ENCODE measurements around the gene HSPBAP1. TPM values are rescaled to one million over a fixed set of nuclear protein-coding genes. Genes with fewer than 3 reads are reported as not detected.
"Not testable (repeated sequence)": the region's sequence is repeated elsewhere in the genome, so short reads cannot be mapped to it uniquely, and the experiment has no call there.

HSPBAP1 gene
- total RNA-seq, 3 donors from 2014 or later (not counting 1 experiment from before 2014, with no cell fraction given) = 19.7 to 24.7 (median 23.4) TPM

GRCh38 chr3:122745369-122746021 is 48.1 kb downstream of the HSPBAP1 start:
- H3K27me3 Mint-ChIP-seq (ENCODE audit: low read depth in 2 of 2) = no peaks in the 10 kb centered on the region
- peaks cover 0 to 3% of the 10 kb centered on the region in 2 donors for H3K4me1 Mint-ChIP-seq
- H3K4me3 Mint-ChIP-seq = no peak overlapping the region
- H3K9me3 Mint-ChIP-seq = no peaks in the 10 kb centered on the region
- Histone ChIP-seq H3K27ac (ENCODE audit: low read length) (no peak overlapping the region), H3K4me1 (ENCODE audit: control insufficient read depth, insufficient read depth, low read length) (no peaks in the 10 kb centered on the region), H3K27me3 (ENCODE audit: control insufficient read depth, insufficient read depth, low read length) (no peaks in the 10 kb centered on the region), H3K4me3 (ENCODE audit: low read length) (no peak overlapping the region), H3K36me3 (ENCODE audit: control insufficient read depth, insufficient read depth, low read length) (peaks cover 14% of the 10 kb centered on the region), H3K9me3 (ENCODE audit: control insufficient read depth, insufficient read depth, low read length) (no peaks in the 10 kb centered on the region)
- no peak overlapping the region for H3K27ac Mint-ChIP-seq
- WGBS (ENCODE audit: insufficient coverage) = 96% methylated on average over 4 of the region's 4 CpGs
- DNase-seq (no peak), ATAC-seq (no peak)
- peaks cover 14% of the 10 kb centered on the region for H3K36me3 Mint-ChIP-seq
- TF ChIP-seq, protein P1, sequence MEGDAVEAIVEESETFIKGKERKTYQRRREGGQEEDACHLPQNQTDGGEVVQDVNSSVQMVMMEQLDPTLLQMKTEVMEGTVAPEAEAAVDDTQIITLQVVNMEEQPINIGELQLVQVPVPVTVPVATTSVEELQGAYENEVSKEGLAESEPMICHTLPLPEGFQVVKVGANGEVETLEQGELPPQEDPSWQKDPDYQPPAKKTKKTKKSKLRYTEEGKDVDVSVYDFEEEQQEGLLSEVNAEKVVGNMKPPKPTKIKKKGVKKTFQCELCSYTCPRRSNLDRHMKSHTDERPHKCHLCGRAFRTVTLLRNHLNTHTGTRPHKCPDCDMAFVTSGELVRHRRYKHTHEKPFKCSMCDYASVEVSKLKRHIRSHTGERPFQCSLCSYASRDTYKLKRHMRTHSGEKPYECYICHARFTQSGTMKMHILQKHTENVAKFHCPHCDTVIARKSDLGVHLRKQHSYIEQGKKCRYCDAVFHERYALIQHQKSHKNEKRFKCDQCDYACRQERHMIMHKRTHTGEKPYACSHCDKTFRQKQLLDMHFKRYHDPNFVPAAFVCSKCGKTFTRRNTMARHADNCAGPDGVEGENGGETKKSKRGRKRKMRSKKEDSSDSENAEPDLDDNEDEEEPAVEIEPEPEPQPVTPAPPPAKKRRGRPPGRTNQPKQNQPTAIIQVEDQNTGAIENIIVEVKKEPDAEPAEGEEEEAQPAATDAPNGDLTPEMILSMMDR (IDR thresholded peaks at IDR 0.05) = no peak
- intact Hi-C loops (cut with micrococcal nuclease) = no loop called here

- H3K4me3 ChIP-seq (ENCODE audit: low read length) = no peak overlapping the region
- Mint-ChIP-seq H3K27me3 (ENCODE audit: low read depth in 2 of 2) (no peaks in the 10 kb centered on the region), H3K27ac (no peak overlapping the region), H3K4me3 (no peak overlapping the region), H3K4me1 (peaks cover 0 to 4% of the 10 kb centered on the region in 2 donors), H3K36me3 (peaks cover 26% of the 10 kb centered on the region), H3K9me3 (no peaks in the 10 kb centered on the region)
- ATAC-seq (no peak), DNase-seq (no peak)
- H3K27ac ChIP-seq (ENCODE audit: low read length) = no peak overlapping the region
- TF ChIP-seq, protein P1 (IDR thresholded peaks at IDR 0.05) = no peak
- 98% methylated on average over 2 of the region's 4 CpGs for WGBS (ENCODE audit: insufficient coverage)
- peaks cover 20% of the 10 kb centered on the region for H3K36me3 ChIP-seq (ENCODE audit: control insufficient read depth, insufficient read depth, low read length)
- H3K4me1 ChIP-seq (ENCODE audit: control insufficient read depth, insufficient read depth, low read length) = no peaks in the 10 kb centered on the region
- no peaks in the 10 kb centered on the region for H3K9me3 ChIP-seq (ENCODE audit: control insufficient read depth, insufficient read depth, low read length)
- no peaks in the 10 kb centered on the region for H3K27me3 ChIP-seq (ENCODE audit: control insufficient read depth, insufficient read depth, low read length)
- intact Hi-C loops (cut with micrococcal nuclease) = no loop called here
These were observed 50.0 kb downstream of the HSPBAP1 start for GRCh38 chr3:122743581-122744120.

DNA sequence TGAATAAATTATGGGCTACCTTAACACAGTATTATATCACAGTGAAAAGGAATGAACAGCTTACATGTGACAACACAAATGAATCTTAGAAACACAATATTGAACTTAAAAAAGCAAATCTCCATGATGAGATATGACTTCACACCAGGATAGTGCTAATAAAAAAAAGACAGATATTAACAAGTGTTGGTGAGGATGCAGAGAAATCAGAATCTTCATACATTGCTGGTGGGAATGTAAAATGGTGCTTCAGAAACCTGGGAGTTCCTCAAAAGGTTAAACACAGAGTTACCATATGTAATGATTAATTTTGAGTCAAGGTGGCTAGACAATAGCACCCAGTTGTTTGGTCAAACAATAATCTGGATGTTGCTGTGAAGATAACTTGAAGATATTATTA is 51.4 kb downstream of the HSPBAP1 start:
- Mint-ChIP-seq H3K4me3 (no peak overlapping the region), H3K9me3 (no peaks in the 10 kb centered on the region), H3K27me3 (ENCODE audit: low read depth in 2 of 2) (no peaks in the 10 kb centered on the region), H3K4me1 (peaks cover 0 to 4% of the 10 kb centered on the region in 2 donors), H3K36me3 (peaks cover 26% of the 10 kb centered on the region), H3K27ac (no peak overlapping the region)
- TF ChIP-seq, protein P1 (IDR thresholded peaks at IDR 0.05) = no peak
- Histone ChIP-seq H3K27me3 (ENCODE audit: control insufficient read depth, insufficient read depth, low read length) (no peaks in the 10 kb centered on the region), H3K4me3 (ENCODE audit: low read length) (no peak overlapping the region), H3K27ac (ENCODE audit: low read length) (no peak overlapping the region), H3K36me3 (ENCODE audit: control insufficient read depth, insufficient read depth, low read length) (peaks cover 16% of the 10 kb centered on the region), H3K9me3 (ENCODE audit: control insufficient read depth, insufficient read depth, low read length) (no peaks in the 10 kb centered on the region), H3K4me1 (ENCODE audit: control insufficient read depth, insufficient read depth, low read length) (no peaks in the 10 kb centered on the region)
- intact Hi-C loops (cut with micrococcal nuclease) = no loop called here
- ATAC-seq = no peak
- no peak for DNase-seq

DNA sequence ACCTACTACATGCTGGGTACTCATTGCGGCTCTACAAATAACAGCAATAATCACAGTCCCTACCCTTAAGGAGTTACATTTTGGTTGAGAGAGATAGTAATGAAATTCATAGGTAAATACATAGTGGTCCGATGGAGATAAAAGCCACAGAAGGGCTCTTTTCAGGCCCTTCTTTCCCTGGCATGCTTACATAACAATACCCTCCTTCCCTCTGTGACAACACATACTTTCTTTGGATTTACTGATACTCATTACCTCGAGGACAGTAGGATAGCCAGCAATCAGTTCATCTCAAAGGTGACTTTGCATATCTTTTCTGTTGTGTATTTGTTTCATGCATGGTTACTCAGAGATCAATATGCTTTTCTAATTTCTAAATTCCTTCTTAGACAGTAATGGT is 54.5 kb downstream of the HSPBAP1 start:
- H3K9me3 ChIP-seq (ENCODE audit: control insufficient read depth, insufficient read depth, low read length) = no peaks in the 10 kb centered on the region
- H3K4me1 Mint-ChIP-seq = peaks cover 0 to 4% of the 10 kb centered on the region in 2 donors
- H3K27me3 Mint-ChIP-seq (ENCODE audit: low read depth in 2 of 2) = no peaks in the 10 kb centered on the region
- no peak overlapping the region for H3K27ac ChIP-seq (ENCODE audit: low read length)
- H3K36me3 ChIP-seq (ENCODE audit: control insufficient read depth, insufficient read depth, low read length) = peaks cover 16% of the 10 kb centered on the region
- peaks cover 26% of the 10 kb centered on the region for H3K36me3 Mint-ChIP-seq
- TF ChIP-seq, protein P1 (IDR thresholded peaks at IDR 0.05) = no peak
- 86% methylated on average over 2 of the region's 3 CpGs for WGBS (ENCODE audit: insufficient coverage)
- no peaks in the 10 kb centered on the region for H3K9me3 Mint-ChIP-seq
- H3K27ac Mint-ChIP-seq = no peak overlapping the region
- H3K27me3 ChIP-seq (ENCODE audit: control insufficient read depth, insufficient read depth, low read length) = no peaks in the 10 kb centered on the region
- DNase-seq (no peak), ATAC-seq (no peak)
- intact Hi-C loops (cut with micrococcal nuclease) = no loop called here
- H3K4me3 Mint-ChIP-seq = no peak overlapping the region
- H3K4me3 ChIP-seq (ENCODE audit: low read length) = no peak overlapping the region
- H3K4me1 ChIP-seq (ENCODE audit: control insufficient read depth, insufficient read depth, low read length) = no peaks in the 10 kb centered on the region

- H3K4me1 ChIP-seq (ENCODE audit: control insufficient read depth, insufficient read depth, low read length); ATAC-seq; H3K9me3 Mint-ChIP-seq; H3K27ac ChIP-seq (ENCODE audit: low read length); H3K27me3 Mint-ChIP-seq (ENCODE audit: low read depth in 2 of 2); H3K27ac Mint-ChIP-seq; H3K4me3 Mint-ChIP-seq; H3K27me3 ChIP-seq (ENCODE audit: control insufficient read depth, insufficient read depth, low read length); intact Hi-C loops (cut with micrococcal nuclease); H3K9me3 ChIP-seq (ENCODE audit: control insufficient read depth, insufficient read depth, low read length); H3K36me3 ChIP-seq (ENCODE audit: control insufficient read depth, insufficient read depth, low read length); H3K4me1 Mint-ChIP-seq; DNase-seq; H3K4me3 ChIP-seq (ENCODE audit: low read length): not testable (repeated sequence)
- peaks cover 21% of the 10 kb centered on the region for H3K36me3 Mint-ChIP-seq
- 95% methylated on average over 19 of the region's 22 CpGs for WGBS (ENCODE audit: insufficient coverage)
These were observed 60.7 kb downstream of the HSPBAP1 start for GRCh38 chr3:122732682-122733525.
